HG03139 (cell line): ENCODE results near the gene ELAVL4.

Experiments
- ATAC-seq: cut with Tn5 transposase; IDR thresholded peaks from one replicate; pipeline ENCODE4 v1.9.1; 2021; ENCODE audit not compliant: unreplicated experiment

The ELAVL4 gene

GRCh38 chr1:50108497-50109059, at the start of gene ELAVL4:
Gene ELAVL4, plus strand, starts transcription at chr1:50108920. Its CDS starts 270 bp downstream, at chr1:50109190.
- ATAC-seq: no peak

GRCh38 chr1:50060279-50060678, 48.4 kb upstream of the ELAVL4 start:
- ATAC-seq: no peak

- ATAC-seq: no peak
Observed at GRCh38 chr1:50066806-50067205, 41.9 kb upstream of the ELAVL4 start.

- no peak for ATAC-seq
Observed at GRCh38 chr1:50074931-50075330, 33.8 kb upstream of the ELAVL4 start.

GRCh38 chr1:50077273-50077672, 31.4 kb upstream of the ELAVL4 start:
- ATAC-seq: no peak

GRCh38 chr1:50080904-50081586, 27.7 kb upstream of the ELAVL4 start:
- ATAC-seq: no peak

GRCh38 chr1:50084389-50084788, 24.3 kb upstream of the ELAVL4 start:
- ATAC-seq: no peak

- ATAC-seq: no peak
Observed at GRCh38 chr1:50091068-50091467, 17.7 kb upstream of the ELAVL4 start.

- no peak for ATAC-seq
Observed at GRCh38 chr1:50095716-50096115, 13.0 kb upstream of the ELAVL4 start.

GRCh38 chr1:50097021-50097679, 11.6 kb upstream of the ELAVL4 start:
- no peak for ATAC-seq

- no peak for ATAC-seq
Observed at GRCh38 chr1:50097791-50098190, 10.9 kb upstream of the ELAVL4 start.

- peak; percentile 56 for ATAC-seq
Observed at GRCh38 chr1:50098591-50099021, 10.1 kb upstream of the ELAVL4 start.

GRCh38 chr1:50099654-50100053, 9.1 kb upstream of the ELAVL4 start:
- ATAC-seq: no peak

GRCh38 chr1:50103615-50104081, 5.1 kb upstream of the ELAVL4 start:
- no peak for ATAC-seq

- ATAC-seq: no peak
Observed at GRCh38 chr1:50105433-50105832, 3.3 kb upstream of the ELAVL4 start.

- no peak for ATAC-seq
Observed at GRCh38 chr1:50106095-50106761, 2.5 kb upstream of the ELAVL4 start.

GRCh38 chr1:50109116-50109515, 396 bp downstream of the ELAVL4 start:
- no peak for ATAC-seq

GRCh38 chr1:50109647-50110075, 941 bp downstream of the ELAVL4 start:
- ATAC-seq: no peak

GRCh38 chr1:50110151-50110550, 1.4 kb downstream of the ELAVL4 start:
- no peak for ATAC-seq

GRCh38 chr1:50110656-50111055, 1.9 kb downstream of the ELAVL4 start:
- ATAC-seq: no peak

GRCh38 chr1:50111503-50111902, 2.8 kb downstream of the ELAVL4 start:
- ATAC-seq: no peak

GRCh38 chr1:50112193-50112592, 3.5 kb downstream of the ELAVL4 start:
- no peak for ATAC-seq
